H1 (cell line): Measurements from ENCODE around the gene GRAMD2A. TPM values are rescaled to one million over a fixed set of nuclear protein-coding genes. Genes with fewer than 3 reads are reported as not detected.

ENCODE experiments used
- CHD2 ChIP-seq: IDR thresholded peaks from 2 replicates; pipeline ENCODE4 v1.6.1; 2012; ENCODE audit warnings: low read length, improper control_type of control experiment
- TBP ChIP-seq: IDR thresholded peaks from 2 replicates; pipeline ENCODE4 v1.6.1; 2011; ENCODE audit warnings: low read depth, low read length, improper control_type of control experiment
- polyA plus RNA-seq, 7 experiments: library from polyadenylated mRNA; depleted of rRNA in 3 of 7; stranded (reverse) in 5 of 7; unstranded in 2 of 7; fragments of >200 nt in 5 of 7; fragments of 200-250 nt in 2 of 7; gene quantifications; 1 replicate in 5 of 7; 2 replicates in 1 of 7; 4 replicates in 1 of 7; pipeline versions ENCODE4 v1.2.1 to v1.2.3, GENCODE V29; 2011 to 2013; ENCODE audit warnings: missing spikeins in 2 of 7, mixed read lengths in 2 of 7
- total RNA-seq: library from RNA; stranded (reverse); fragmentation: NEBNext Ultra II Directional; extraction: Animal tissue kit (Norgen Biotek cat#: 25700); gene quantifications from 2 replicates; pipeline ENCODE4 v1.2.1, GENCODE V29; 2021

Gene GRAMD2A
- total and polyA plus RNA-seq, 2 of the 8 experiments (the other 6 are each of a cell fraction or from before 2014, with no cell fraction given) = 0.57 to 1.5 TPM

GRCh38 chr15:72238586-72238985 lies 41.0 kb upstream of the GRAMD2A start (continued):
- no peak for TF ChIP-seq CHD2
- no peak for TF ChIP-seq TBP
- TF ChIP-seq, all 59 proteins: peak for 0
